GM21528 (cell line): ENCODE measurements around the gene MYH6.
"Not testable (repeated sequence)": the region's sequence is repeated elsewhere in the genome, so short reads cannot be mapped to it uniquely, and the experiment has no call there.

Experiments
- ATAC-seq: cut with Tn5 transposase; IDR thresholded peaks from one replicate; pipeline ENCODE4 v1.9.1; 2021; ENCODE audit warnings: mild to moderate bottlenecking, moderate library complexity; ENCODE audit not compliant: unreplicated experiment, low FRiP score

MYH6 gene

DNA sequence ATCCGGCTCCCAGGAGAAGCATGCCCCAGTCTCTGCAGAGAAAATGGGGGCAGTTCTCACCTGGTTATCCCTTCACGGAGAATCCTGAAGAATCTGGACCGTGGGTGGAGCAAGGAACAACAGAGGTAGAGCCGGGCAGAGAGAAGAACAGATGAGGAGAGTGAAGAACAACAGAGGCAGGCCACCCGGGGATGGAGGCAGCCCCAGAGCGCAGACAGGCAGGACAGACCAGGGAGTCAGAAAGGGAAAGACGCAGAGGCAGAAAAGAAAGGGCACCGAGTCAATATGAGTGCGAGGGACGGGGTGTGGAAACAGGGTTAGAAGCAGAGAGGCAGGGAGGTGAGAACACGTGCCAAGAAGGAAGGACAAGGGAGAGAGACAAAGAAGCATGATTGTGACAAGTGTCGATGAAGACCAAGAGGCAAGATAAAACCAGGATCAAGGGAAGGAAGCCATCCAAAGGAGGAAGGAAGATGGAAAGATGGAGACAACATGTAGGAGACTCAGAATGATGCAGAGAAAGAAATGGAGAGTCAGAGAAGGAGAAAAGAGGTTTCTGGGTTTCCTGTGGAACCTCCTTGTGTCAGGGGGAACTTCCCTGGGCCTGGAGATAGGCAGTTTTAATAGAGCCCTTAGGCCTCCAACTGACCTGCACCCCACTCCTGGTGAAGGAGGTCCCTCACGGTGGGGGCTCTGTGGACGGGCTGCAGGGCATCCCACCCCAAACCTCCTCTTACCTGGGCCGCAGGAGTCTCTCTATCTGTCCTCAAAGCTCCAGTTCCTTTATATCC is at the start of gene MYH6:
MYH6 (minus strand) TSS at position 758 of the 791 bp plus-strand sequence. CDS start 1,050 bp downstream, outside the sequence.
- ATAC-seq, result no peak

DNA sequence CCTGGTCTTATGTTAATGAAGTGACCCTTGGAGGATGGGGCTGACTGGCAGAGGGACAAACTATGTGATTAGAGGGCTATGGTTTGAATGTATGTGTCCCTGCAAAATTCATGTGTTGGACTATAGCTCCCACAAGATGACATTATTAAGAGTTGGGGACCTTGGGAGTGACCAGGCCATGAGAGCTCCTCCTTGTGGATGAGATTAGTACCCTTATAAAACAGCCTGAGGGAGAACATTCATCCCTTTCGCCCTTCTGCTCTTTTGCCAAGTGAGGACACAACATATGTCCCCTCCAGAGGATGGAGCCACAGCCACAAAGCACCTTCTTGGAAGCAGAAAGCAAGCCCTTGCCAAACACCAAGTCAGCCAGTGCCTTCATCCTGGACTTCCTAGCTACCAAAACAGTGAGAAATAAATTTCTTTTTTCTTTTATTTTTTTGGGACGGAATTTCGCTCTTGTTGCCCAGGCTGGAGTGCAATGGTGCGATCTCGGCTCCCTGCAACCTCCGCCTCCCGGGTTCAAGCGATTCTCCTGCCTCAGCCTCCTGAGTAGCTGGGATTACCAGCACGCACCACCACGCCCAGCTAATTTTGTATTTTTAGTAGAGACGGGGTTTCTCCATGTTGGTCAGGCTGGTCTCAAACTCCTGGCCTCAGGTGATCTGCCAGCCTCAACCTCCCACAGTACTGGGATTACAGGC is 49.0 kb upstream of the MYH6 start:
- ATAC-seq, result not testable (repeated sequence)

DNA sequence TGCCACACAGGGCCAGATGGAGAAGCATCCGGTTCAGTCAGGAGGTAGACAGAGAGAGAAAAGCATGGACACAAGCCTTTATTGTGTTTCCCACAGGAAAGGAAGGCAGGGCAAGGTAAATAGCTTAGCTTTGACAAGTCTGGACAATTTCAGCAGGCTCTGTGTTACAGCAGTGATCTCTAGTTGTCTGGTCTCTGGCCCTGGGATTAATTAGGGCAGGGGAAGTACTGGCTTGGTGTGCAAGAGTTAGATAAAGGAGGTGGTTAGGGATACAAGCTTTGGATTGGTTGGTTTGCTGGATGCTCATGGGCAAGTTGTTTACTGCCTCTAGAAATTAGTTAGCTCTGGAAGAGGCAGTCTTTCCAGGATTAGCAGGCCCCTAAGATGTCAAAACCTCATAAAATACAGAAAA is 46.4 kb upstream of the MYH6 start:
- ATAC-seq, result no peak

DNA sequence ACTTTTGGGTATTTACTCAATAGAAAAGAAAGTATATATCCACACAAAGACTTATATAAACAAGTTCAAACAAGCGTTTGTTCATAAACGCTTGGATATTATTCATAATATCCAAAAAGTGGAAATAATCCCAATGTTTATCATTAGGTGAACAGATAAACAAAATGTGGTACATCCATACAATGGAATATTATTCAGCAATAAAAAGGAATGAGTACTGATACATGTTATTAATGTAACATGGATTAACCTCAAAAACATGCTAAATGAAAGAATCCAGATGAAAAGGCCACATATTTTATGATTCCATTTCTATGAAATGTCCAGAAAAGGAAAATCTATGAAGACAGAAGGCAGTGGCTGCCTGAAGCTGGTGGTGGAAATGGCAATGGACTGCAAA is 44.2 kb upstream of the MYH6 start:
- no peak for ATAC-seq

DNA sequence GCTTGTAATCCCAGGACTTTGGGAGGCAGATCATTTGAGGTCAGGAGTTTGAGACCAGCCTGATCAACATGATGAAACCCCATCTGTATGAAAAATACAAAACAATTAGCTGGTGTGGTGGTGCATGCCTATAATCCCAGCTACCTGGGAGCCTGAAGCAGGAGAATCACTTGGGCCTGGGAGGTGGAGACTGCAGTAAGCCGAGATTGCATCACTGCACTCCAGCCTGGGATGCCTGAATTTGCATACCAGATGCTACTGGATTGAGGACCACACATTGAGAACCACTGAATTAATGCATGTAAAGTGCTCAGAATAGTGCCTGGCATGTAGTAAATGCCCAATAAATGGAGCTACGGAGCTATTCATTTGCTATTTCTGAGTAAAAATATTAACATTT is 42.3 kb upstream of the MYH6 start:
- ATAC-seq, result no peak

DNA sequence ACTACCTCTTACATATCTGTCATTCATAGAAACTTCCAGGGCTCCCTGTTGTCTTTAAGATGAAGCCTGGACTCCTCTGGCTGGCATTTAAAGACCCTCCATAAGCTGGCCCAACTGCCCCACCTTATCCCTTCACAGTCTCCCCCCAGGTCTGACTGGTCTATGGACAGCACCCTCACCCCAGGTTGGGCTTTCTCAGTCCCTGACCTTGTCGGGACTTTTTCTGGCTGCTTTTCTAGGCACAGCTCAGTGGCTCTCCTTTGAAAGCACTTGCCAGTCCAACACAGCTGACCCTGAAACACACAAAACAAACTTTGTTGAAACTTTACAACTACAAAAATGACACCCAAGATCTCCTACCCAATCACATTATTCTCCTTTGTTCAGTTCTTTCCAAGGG is 41.2 kb upstream of the MYH6 start:
- no peak for ATAC-seq

DNA sequence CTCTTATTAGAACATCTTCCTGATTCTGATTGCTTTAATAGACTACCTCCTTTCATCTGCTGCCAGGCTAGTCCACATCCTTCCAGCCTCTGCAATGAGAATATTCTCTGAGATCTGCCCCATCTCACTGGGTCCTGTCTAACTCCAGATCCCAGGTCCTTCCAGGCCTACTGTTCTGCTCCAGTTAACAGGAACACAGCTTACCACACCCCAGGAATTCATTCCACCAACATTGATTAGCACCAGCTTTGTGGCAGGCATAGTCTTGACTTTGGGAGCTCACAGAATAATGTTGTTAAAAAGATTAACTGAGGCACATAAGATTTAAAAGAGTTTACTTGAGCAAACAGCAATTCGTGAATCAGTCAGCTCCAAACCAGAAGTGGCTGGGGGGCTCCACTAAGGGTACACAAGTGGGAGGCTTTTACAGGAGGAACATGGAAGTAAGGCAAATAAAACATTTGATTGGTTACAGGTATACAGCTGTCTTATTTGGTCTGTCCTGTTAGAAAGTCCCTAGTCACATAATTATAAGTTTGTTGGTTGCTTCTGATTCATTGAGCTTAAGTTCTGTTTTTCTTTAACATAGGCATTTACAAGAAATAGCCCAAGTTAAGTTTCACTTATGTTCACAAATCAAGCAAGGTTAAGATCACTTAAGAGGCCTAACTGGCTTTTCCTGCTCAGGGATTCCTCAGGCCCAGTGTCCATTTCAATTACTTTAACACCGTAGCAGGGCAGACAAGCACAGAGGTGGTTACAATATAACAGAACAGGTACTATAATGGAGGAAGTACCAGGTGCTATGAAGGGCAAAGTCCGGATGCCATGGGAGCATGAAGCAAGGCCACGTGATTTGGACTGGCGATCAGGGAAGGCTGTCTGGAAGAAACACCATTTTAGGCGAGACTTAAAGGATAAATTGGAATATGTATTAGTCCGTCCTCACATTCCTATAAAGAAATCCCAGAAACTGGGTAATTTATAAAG is 39.6 kb upstream of the MYH6 start:
- ATAC-seq, result no peak

DNA sequence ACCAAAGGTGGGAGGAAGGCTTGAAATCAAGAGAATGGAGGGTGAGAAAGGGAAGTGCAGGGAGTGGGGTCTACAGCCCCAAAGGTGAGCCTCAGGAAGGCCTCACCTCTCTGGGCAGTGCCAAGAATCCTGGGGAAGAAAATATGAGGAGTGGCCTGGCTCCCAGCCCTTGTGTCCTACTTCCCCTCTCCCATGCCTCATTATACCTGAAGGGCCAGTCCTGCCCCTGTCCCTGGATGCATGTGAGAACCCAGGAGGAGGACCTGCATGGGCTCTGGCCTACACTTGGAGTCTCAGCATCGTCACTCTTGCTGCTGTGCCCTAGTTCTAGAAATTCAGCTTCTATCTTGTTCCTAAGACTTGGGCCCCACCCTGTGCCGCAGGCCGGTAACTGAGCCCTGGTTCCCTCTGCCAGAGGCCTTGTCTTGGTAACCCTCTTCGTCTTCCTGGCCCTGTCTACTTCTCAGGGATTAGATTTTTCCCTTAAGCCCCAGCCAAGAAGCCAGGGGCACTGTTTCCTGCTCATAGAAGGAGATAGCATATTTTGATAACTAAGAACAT is 38.3 kb upstream of the MYH6 start:
- no peak for ATAC-seq

DNA sequence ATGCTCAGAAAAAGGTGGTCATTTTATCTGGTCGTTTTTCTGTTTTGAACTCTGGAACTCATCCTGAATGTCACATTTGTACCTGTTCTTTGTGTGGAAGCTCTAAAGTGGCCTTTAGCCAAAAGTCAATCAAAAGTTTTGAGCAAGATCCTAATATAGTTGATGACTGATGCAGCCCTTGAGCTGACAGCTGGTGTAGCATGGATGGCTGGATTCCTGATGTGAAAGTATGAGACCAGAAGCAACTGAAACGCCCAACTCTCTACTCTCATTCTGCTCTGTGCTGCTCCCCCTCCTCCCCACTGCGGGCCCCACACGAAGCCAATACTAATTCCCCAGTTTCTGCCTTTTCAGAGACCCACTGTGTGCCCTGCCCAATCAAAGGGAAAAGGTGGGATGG is 37.7 kb upstream of the MYH6 start:
- no peak for ATAC-seq

DNA sequence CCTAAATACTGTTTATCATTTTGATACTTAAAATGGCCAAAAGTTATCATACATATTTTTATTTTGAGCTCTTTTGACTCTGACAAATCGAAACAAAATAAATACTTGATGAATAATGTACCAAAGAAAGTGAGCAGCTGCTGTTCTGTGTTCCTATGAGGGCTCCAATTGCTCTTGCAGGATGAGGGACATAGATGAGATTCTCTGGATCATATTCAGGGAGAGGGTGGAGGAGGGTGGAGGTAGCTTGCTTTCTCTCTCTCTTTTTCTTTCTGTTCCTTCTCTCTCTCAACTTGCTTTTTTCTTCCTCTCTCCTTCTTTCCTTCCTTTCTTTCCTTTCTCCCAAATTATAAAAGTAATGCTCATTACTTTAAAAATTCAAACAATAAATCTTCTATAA is 36.2 kb upstream of the MYH6 start:
- ATAC-seq, result no peak

DNA sequence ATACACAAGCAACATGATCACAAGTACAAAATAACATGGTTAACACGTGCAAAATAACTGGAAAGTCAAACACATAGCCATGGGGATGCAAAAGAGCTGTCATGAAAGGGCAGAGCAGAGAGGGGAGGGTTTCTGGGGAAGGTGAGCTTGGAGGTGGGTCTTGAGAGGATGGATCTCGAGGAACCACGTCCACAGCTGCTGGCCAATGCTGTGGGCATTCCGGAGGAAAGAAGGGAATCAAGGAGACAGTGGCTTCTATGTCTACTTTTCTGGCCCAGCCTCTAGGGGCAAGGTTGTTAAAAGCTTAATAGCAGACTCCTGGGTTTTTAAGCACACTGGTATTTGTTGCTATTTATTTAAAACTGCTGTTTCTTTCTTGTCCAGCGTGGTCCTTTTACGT is 35.8 kb upstream of the MYH6 start:
- ATAC-seq, result no peak

DNA sequence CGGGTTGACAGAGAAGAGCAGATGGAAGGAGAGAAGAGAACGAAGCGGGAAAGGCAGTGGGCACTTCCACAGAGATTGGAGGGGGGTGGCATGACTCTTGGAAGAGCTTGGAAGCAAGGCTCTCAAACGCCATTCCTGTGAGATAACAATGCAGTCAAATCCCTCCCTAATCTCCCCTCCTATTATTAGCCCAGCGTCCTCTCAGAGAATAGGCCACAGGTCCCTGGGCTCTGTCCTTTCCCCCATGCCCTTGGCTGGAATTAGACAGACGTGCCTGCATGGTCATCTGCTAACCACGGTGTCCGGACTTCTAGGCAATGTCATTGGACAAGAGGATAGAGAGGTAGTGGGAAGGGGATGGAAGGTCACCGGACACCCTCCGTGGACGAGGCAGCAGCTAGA is 35.3 kb upstream of the MYH6 start:
- no peak for ATAC-seq

DNA sequence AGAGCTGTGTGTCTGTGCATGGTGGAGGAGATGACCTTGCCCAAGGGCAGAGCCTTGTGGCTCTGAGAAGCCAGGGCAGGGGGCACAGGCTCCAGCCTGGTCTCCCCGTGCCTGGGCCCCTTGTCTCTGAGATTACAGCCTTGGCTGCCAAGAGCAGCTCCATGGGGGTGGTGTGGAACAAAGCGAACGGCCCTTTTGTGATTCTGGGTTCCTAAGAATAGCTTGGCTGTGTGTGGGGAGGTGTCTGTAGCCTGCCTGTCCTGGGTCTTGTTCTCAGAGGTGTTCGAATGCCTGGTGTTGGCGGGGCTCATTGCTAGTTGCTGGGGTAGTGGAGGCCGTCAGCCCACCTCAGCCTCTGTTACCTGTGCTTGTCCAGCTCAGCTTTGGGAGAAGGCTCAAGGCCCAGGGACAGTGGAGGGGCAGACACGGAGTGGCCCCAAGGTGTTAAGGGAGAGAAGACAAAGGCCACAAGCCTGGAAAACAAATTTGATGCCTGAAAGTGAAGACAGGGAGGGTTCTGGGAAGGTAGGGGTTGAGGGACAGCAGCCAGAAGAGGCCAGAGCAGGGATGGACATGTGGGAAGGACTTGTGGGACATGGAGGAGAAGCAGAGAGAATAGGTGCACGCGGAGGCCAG is 34.8 kb upstream of the MYH6 start:
- no peak for ATAC-seq

DNA sequence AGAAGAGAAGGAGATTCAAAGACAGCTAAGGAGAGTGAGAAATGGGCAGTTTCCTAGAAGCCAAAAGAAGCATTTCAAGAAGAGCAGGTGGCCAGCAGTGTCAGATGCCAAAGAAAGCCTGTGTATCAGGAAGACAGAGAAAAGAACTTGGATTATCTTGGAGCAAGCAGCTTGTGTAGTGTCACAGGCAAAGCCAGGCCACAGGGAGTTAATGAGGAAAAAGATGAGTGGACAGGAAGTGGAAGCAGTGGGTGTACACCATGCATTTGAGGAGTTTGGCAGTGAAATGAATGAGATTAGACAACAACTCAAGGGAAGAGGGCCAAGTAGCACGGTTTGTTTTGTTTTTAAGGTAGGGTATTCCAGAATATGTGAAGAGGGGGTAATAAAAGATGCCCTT is 33.0 kb upstream of the MYH6 start:
- no peak for ATAC-seq

DNA sequence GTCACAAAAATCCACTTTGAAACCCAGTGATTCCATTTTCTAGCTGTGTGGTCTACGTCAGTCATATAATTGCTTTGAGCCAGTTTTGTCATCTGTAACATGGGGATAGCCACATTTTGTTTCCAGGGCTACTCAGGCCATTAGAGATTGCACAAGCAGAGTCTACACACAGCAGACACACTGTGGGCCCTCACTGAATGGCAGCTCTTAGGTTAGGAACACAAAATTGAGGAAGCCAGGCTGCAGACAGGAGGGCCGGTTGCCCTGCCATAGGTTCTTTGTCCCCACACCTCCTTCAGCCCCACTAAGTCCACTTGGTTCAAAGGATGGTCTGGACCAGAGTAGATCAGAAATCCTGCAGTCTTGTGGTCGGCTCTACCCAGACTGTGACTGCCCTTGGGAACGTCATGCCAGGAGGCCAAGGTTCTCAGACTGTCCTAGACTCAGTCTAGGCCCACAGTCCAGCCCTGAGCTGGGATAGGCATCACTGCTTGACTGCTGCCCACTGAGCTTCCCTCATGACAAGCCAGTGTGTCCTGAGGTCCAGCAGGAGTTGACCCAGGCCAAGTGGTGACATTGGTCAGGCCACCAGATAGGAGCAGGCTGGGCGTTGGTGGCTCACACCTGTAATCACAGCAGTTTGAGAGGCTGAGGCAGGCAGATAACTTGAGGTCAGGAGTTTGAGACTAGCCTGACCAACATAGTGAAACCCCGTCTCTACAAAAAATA is 31.2 kb upstream of the MYH6 start:
- ATAC-seq, result no peak

DNA sequence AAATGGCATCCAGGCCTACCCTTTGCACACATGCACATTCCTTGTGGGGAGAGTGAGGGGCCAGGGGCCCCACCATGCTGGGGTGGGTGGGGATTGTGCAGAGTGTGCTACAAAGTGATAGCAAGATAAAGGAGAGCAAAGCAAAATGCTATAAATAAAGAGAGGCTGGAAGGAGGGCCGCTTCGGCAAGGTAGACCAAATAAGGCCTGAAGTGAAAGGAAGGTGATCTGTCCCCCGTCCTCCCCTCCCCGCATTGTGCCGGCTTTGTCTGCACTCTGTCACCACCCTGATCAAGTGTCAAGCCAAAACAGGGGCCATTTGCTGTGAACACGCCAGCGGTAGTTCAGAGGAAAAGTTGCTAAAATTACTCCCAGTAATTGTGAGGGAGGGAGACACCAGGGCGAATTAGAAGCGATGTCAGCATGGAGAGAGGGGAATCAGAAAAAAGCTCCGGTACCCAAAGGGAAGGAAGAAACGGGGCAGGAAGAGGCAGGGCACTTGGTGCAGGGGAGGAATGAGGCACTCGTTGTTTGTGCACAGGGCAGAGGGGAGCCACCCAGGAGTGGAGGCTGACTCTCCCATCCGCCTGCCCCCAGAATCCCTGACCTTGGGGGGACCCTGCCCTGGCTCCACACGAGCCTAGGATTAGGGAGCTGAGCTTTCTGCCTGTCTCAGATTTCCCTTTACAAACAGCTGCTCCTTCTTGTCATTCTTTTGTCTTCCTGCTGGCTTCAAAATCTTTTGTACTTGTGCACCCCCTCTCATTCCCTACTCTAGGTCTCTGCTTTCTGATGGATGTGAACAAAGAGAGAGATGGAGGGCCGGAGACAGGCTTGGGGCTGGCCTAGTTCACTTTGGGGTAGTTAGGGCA is 30.3 kb upstream of the MYH6 start:
- no peak for ATAC-seq

DNA sequence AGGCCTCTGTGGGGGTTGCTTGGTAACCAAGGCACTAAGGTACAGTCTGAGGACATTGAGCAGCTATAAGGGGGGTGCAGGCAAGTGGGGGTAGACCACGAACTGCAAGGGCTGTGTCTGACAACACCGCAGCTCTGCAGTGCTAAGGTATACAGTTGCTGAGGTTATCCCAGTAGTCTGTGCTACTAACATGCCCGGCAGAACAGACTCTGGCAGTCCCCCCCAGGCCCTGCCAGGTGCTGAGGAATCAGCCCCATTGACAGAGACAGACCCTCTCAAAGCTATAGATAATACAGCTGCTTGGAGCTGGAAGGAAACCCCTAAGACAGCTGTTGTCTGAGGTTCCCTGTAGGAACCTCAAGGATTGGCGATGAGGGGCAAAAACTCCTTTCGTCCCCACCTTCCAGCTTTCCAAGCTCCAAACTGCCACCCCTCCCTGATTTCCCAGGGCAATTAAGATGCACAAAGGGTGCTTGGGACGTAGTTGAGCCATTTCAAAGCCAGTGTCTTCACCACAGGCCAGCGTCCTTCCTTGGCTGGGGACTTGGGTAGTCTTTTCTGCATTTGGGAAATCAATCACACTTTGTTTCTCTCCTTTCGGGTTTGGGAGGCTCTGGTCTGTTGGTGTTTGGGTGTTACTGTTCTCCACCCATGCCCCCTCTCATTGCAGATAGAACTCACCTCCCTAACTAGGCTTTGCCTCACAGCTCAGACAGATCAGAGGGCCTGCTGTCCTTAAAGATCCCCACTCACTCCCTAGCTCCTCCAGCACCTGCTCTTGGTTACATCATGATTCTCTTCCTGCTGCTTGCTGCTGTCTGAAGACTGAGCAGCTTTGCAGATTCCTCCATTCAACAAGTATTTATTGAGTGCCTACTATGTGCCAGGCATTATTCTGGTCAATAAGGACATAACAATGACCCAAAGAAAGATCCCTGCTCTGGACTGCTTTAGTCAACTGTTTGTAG is 29.3 kb upstream of the MYH6 start:
- no peak for ATAC-seq
